ENCODE data around the gene MTMR3. TPM values are rescaled to one million over a fixed set of nuclear protein-coding genes. Genes with fewer than 3 reads are reported as not detected.

MTMR3 gene
- total and polyA plus RNA-seq, 2 of the 8 experiments (the other 6 are each of a cell fraction or from before 2014, with no cell fraction given), result 16.9 to 18.5 TPM

DNA sequence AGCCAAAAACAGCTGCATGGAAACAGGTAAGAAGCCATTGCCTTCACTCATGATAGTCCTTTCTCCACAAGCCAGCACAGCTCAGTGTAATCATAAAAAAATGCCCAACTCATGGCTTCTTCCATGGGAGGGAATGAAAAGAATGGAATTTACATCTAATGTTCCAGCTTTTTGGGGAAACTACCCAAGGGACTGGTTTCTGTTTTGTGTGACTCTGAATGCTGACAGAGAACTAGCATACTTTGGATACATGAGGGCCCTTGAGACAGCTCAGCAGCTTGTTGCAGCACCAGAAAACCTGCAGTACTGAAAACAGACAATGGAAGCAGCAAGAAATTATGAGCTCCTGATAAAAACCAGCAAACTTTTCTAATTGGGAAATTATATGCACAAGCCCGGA, 173.0 kb downstream of the MTMR3 start:
- H4K20me1 ChIP-seq (replicated peaks in 1 of 2; ENCODE audit: control insufficient read depth in 1 of 2, insufficient read depth in 2 of 2, low read length in 2 of 2), result no peaks in the 10 kb centered on the region
- H2AK5ac ChIP-seq (ENCODE audit: low read depth, low read length), result no peak overlapping the region
- no peaks in the 10 kb centered on the region for H3K79me1 ChIP-seq (ENCODE audit: low read depth, low read length)
- H3K27me3 ChIP-seq (replicated peaks in 1 of 4; ENCODE audit: control insufficient read depth in 3 of 4, extremely low read depth in 1 of 4, insufficient read depth in 3 of 4, low read length in 3 of 4), result no peaks in the 10 kb centered on the region
- H3K4me1 ChIP-seq (replicated peaks in 1 of 4; ENCODE audit: control insufficient read depth in 3 of 4, insufficient read depth in 4 of 4, low read length in 3 of 4), result no peaks in the 10 kb centered on the region
- H2BK20ac ChIP-seq (ENCODE audit: low read length), result no peak overlapping the region
- no peak for TF ChIP-seq JUN (IDR thresholded peaks at IDR 0.05; ENCODE audit: low read depth, low read length)
- no peak for TF ChIP-seq TCF12 (IDR thresholded peaks at IDR 0.05; ENCODE audit: low read depth, low read length)
- TF ChIP-seq GABPA (IDR thresholded peaks at IDR 0.05; ENCODE audit: borderline replicate concordance, insufficient read depth, low read length), result no peak
- TF ChIP-seq POU5F1 (IDR thresholded peaks at IDR 0.05; ENCODE audit: low read depth, low read length), result no peak
- TF ChIP-seq YY1 (IDR thresholded peaks at IDR 0.05; ENCODE audit: low read depth, low read length), result no peak
- TF ChIP-seq KDM4A (IDR thresholded peaks at IDR 0.05; ENCODE audit: low read depth, low read length, severe bottlenecking), result no peak
- TF ChIP-seq EGR1 (IDR thresholded peaks at IDR 0.05; ENCODE audit: borderline replicate concordance, low read depth, low read length), result no peak
- TF ChIP-seq, protein P1, sequence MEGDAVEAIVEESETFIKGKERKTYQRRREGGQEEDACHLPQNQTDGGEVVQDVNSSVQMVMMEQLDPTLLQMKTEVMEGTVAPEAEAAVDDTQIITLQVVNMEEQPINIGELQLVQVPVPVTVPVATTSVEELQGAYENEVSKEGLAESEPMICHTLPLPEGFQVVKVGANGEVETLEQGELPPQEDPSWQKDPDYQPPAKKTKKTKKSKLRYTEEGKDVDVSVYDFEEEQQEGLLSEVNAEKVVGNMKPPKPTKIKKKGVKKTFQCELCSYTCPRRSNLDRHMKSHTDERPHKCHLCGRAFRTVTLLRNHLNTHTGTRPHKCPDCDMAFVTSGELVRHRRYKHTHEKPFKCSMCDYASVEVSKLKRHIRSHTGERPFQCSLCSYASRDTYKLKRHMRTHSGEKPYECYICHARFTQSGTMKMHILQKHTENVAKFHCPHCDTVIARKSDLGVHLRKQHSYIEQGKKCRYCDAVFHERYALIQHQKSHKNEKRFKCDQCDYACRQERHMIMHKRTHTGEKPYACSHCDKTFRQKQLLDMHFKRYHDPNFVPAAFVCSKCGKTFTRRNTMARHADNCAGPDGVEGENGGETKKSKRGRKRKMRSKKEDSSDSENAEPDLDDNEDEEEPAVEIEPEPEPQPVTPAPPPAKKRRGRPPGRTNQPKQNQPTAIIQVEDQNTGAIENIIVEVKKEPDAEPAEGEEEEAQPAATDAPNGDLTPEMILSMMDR (IDR thresholded peaks at IDR 0.05; ENCODE audit: control extremely low read depth in 1 of 3, insufficient read depth in 1 of 3, low read depth in 1 of 3, low read length in 3 of 3), result no peak
- no peak for TF ChIP-seq CREB1 (IDR thresholded peaks at IDR 0.05)
- TF ChIP-seq BRCA1 (IDR thresholded peaks at IDR 0.05; ENCODE audit: low read depth, low read length), result no peak
- no peak overlapping the region for H3K14ac ChIP-seq (ENCODE audit: insufficient read length)
- H2BK5ac ChIP-seq (ENCODE audit: low read depth, low read length), result no peak overlapping the region
- 100% methylated on average over 1 of the region's 1 CpG; no CpG with 5 or more reads in 1 of the 2 experiments for WGBS, 2 experiments (ENCODE audit: extremely low coverage in 1 of 2, insufficient coverage in 1 of 2, insufficient read length in 1 of 2, insufficient replicate concordance in 2 of 2, low coverage in 1 of 2, low lambda C conversion rate in 2 of 2, missing lambda C conversion rate in 1 of 2)
- H3K9ac ChIP-seq (replicated peaks in 1 of 4; ENCODE audit: extremely low read depth in 1 of 4, low read depth in 3 of 4, low read length in 3 of 4), result no peak overlapping the region
- H3K4ac ChIP-seq (replicated peaks; ENCODE audit: insufficient read length, low read depth, low read length), result no peak overlapping the region
- FAIRE-seq (no peak), DNase-seq (ENCODE audit: low read depth in 1 of 2, low spot score in 2 of 2) (no peak)
- no peak overlapping the region for H3K27ac ChIP-seq (ENCODE audit: low read depth, low read length)
- no peaks in the 10 kb centered on the region for H3K23me2 ChIP-seq (ENCODE audit: low read depth, low read length)
- H2BK120ac ChIP-seq (replicated peaks; ENCODE audit: low read depth, low read length), result no peak overlapping the region
- H3K4me2 ChIP-seq (ENCODE audit: insufficient read depth in 1 of 2, low read depth in 2 of 2, low read length in 2 of 2), result no peak overlapping the region
- POLR2A ChIA-PET (ENCODE audit: partially characterized antibody), result no interaction called here
- H4K5ac ChIP-seq (ENCODE audit: insufficient read length, low read depth, low read length), result no peak overlapping the region
- no peaks in the 10 kb centered on the region for H3K36me3 ChIP-seq (ENCODE audit: control insufficient read depth in 2 of 4, insufficient read depth in 4 of 4, low read length in 3 of 4)
- no peak overlapping the region for H3K4me3 ChIP-seq (ENCODE audit: extremely low read depth in 1 of 4, insufficient read depth in 2 of 4, low read depth in 3 of 4, low read length in 4 of 4)
- CTCF ChIA-PET (ENCODE audit: partially characterized antibody), result interaction anchor here (0.9 kb wide), 1 partner anchor 52 kb away, joined by 3 read pairs; no protein-coding TSS in a partner anchor
- H4K91ac ChIP-seq (replicated peaks; ENCODE audit: insufficient read length, low read length), result no peak overlapping the region
- no peak overlapping the region for H3K23ac ChIP-seq (ENCODE audit: insufficient read length)
- H2BK15ac ChIP-seq (ENCODE audit: low read length), result no peak overlapping the region
- no peak overlapping the region for H4K8ac ChIP-seq (ENCODE audit: extremely low read depth, insufficient read depth, low read length)
- H3K56ac ChIP-seq (replicated peaks; ENCODE audit: insufficient read length, low read depth, low read length), result no peak overlapping the region
- no peak overlapping the region for H3K18ac ChIP-seq (ENCODE audit: extremely low read depth, low read length)
- no peaks in the 10 kb centered on the region for H3K79me2 ChIP-seq (ENCODE audit: control insufficient read depth in 1 of 2, insufficient read depth in 2 of 2, low read length in 2 of 2)
- no peak overlapping the region for H2BK12ac ChIP-seq (ENCODE audit: low read depth, low read length)
- H2AFZ ChIP-seq (ENCODE audit: low read length), result no peak overlapping the region
- H3K9me3 ChIP-seq (ENCODE audit: insufficient read depth in 2 of 2, low read depth in 1 of 2, low read length in 1 of 2), result no peaks in the 10 kb centered on the region
